HG02763 (cell line): ENCODE results near the gene YWHAB.
"Not testable (repeated sequence)": the region's sequence is repeated elsewhere in the genome, so short reads cannot be mapped to it uniquely, and the experiment has no call there.

Experiments used
- ATAC-seq: cut with Tn5 transposase; IDR thresholded peaks from one replicate; pipeline ENCODE4 v1.9.1; 2021; ENCODE audit warnings: mild to moderate bottlenecking, moderate library complexity; ENCODE audit not compliant: unreplicated experiment

Gene YWHAB

DNA sequence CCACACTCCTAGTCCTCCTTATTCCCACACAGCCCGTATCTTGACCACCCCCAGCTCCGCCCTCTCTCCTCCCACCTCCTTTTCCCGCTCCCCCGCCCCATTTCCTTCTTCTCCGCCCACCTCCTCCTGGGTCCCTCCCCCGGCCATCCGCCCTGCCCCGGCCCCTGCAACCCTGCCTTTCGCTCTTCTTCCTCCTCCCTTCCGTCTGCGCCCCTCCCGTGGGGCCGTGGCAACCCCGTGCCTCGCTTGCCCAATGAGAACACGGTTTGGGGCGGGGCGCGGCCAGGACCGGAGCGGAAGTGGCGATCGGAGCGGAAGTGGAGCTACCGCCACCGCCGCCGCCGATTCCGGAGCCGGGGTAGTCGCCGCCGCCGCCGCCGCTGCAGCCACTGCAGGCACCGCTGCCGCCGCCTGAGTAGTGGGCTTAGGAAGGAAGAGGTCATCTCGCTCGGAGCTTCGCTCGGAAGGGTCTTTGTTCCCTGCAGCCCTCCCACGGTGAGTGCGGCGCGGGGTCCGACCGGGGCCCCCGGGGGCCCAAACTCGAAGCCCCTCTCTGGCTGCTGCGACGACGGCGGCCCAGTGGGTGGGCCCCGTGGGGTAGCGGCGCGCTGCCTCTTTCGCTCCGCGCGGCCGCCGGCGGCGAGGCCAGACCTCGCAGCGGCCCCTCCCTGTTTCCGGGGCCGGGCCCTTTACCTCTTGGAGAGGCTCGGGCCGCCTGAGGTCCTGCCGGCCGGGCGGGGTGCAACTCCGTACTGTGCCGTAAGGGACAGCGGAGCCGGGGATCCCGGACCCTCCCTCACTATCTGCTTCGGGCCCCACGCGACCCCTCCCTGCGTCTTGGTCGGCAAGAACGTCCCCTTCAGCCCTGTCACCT lies at the start of gene YWHAB:
YWHAB (plus strand) TSS at position 314 of the 874 bp plus-strand sequence. CDS start 15,829 bp downstream, outside the sequence.
- peak; percentile 92 for ATAC-seq

DNA sequence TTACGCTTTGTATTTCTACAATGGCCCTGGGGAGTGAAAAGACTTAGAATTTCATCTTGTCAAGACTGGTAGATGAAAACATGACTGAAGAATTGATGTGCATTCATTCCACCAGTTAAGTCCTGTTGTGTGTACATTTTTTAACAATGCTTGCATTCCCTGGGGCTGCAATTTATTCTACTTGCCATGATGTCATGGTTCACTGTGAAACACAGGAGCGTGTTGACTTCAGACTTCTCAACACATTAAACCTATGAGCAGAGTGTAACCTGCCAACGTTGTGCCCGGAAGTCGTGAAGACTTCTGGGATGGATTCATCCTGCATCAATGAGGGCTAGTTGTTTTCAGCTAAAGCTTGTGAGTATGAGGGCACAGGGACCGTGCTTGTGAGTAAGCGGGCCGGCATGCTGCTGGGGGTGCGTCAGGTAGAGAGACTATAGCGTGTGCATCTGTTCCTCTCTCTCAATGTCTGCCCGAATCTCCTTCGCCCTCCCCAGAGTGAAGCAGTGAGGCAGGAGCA lies 48.8 kb upstream of the YWHAB start:
- no peak for ATAC-seq

DNA sequence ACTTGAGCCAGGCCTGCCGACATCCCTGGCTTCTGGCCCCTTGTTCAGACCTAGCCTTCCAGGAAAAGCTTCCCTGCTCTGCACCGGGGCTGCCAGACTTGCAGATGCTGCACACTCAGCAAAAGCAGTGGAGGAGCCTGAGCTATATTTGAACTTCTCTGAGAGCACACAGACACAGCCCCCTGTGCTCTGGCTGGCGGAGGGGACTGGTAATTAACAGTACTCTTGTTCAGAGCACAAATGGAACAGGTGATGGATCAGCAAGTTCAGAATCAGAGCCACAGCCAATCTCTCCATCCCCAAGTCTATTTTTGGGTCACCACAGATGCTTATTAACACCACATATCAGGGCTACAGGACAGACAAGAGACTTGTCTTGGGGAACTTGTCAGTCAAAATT lies 47.6 kb upstream of the YWHAB start:
- ATAC-seq, result no peak

DNA sequence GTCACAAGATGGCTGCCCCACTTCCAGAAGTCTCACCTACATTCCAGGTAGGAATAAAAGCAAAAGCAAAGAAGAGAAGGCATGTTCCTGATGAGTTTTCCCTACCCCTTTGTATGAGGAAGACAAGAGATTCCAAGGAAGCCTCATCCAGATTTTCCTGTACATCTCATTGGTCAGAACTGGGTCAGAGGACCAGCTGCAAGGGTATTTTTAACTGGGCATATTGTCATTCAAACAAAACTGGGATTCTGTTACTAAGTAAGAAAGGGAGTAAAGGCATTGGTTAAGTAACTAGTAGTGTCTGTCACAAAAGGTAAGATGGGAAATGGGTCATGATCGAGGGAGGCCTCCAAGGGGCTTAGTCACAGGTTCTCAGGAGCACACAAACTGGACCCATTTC lies 47.0 kb upstream of the YWHAB start:
- ATAC-seq, result no peak

DNA sequence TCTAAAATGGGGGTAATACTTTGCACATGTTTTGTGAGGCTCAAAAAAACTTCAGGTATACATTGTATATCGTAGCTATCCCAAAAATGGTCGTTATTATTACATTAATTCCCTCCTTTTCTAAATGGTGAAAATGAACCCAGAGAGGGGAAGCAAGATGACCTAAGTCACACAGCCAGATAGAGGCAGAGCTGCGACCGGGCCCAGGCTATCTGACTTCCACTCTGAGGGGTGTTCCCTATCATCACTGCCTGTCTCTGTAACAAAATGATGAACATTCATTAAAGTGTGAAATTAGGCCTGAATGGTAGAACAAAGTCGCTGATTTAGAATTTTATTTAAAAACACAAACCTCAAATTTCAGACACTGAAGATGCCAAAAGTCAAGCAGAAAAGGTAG lies 46.0 kb upstream of the YWHAB start:
- no peak for ATAC-seq

DNA sequence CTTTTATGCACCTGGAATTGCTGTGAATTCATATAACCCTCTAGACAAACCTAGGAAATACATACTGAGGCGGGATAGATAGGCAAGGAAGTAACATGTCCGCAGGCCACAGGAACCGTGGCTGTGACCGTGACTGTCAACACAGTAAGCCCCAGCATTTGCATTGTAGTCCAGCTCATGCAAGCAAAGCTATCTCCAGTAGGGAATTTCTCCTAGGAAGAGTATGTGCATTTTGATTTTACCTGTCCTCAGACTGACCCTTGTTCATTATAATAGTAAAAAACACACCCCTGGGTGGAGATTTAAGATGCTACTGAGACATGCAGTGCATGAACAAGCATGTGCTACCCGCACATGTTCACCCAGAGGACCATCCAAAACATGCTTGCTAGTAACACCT lies 44.7 kb upstream of the YWHAB start:
- no peak for ATAC-seq

DNA sequence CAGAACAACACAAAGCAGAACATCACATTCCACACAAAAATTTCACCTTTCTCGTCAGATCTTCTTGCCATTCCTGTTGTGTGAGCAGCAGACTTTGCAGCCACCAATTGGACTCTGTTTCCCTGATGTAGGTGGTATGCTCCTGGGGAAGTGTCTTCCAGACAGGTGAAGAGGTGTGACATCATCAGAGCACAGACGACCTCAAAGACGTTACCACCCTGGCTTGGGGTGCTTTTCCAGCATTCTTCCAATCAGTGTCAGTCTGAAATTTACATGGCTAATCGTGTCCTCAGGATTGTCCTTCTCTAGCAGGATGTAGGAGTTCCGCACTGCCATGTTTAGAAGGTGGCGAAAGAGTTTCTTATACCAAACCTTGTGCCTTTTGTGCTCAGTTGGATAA lies 43.5 kb upstream of the YWHAB start:
- no peak for ATAC-seq

DNA sequence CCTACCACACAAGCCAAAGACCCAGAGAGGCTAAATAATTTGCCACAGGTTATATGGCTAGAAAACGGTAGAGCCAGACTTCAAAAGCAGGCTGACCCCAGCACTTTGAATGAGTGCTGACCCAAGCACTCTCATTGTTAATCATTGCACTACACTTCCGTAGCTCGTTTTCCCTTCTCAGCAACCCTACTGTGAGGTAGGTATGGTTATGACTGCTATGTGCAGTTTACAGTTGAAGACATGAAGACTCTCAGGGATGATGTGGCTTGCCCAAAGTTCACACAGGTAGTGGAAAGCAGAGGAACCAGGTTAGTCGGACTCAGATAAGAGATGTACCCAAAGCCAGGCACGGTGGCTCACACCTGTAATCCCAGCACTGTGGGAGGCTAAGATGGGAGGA lies 41.6 kb upstream of the YWHAB start:
- no peak for ATAC-seq

DNA sequence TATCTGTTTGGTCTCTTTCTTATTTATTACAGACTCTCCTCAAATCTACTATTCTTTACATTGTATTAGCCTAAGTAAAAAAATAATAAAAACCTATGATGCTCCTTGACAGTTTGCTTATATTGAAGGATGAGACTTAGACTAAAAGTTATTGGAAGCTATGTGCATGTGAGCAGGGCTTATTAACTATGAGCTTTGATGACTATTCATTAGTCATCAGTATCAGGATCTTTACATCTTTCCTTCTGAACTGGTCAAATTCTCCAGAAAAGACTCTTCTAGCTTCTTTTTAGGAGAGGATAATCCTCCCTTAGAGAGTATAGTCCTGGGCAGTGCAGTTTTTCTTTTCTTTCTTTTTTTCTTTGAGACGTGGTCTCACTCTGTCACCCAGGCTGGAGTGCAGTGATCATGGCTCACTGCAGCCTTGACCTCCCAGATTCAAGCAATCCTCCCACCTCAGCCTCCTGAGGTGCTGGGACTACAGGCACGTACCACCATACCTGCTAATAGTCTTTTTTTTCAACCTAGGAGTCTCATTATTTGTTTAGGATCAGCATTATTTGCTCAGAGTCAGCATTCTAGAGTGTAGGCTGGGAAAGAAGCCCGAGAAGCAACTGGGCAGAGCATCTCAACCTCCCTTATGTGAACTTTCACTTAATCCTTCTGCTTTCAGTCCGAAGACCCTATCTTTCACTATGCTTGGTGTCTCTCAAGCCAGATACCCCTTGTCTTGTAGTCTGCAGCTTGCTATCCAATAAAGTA lies 37.1 kb upstream of the YWHAB start:
- ATAC-seq, result no peak

DNA sequence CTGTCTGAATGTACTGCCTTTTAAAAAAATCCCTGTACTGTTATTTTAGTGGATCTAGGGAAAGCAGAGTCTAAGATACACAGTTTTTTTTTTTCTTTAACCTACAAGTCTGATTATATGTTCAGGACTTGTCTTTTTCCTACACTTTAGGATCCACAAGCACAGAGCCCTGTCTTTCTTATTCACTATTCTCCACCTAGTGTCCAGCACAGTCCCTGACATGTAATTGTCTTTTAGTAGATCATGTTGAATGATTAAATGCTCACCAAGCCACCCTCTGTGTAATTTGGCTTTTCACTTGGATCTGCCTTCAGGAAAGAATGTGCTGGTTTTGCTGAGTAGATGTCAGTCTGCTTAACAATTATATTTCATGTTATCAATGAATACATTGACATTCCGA lies 35.8 kb upstream of the YWHAB start:
- no peak for ATAC-seq

DNA sequence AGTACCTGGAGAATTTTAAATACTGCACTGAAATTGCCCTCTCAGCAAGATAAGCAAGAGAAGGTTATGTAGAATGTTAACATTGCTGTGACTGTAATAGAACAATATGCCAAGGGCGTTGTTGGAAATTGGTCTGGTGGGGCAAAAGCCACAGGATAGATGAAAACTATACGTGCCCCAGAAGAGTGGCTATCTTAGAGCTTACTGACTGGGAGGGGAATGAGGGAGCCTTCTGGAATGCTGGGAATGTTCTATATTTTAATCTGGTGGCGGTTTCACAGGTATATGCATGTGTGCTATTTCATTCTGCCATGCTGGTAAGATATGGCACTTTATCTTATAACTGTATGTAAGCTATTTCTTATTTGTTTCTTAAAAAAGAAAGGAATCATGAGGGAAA lies 35.2 kb upstream of the YWHAB start:
- ATAC-seq, result no peak

DNA sequence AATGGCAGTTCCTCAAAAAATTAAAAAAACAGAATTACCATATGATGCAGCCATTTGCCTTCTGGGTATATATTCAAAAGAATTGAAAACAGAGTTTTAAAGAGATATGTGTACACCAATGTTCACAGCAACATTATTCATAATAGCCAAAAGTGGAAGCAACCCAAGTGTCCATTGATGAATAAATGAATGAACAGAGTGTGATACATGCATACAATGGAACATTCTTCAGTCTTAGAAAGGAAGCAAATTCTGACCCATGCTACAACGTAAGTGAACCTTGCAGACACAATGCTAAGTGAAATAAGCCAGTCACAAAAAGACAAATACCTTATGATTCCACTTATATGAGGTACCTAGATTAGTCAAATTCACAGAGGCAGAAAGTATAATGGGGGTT lies 34.7 kb upstream of the YWHAB start:
- ATAC-seq, result no peak

DNA sequence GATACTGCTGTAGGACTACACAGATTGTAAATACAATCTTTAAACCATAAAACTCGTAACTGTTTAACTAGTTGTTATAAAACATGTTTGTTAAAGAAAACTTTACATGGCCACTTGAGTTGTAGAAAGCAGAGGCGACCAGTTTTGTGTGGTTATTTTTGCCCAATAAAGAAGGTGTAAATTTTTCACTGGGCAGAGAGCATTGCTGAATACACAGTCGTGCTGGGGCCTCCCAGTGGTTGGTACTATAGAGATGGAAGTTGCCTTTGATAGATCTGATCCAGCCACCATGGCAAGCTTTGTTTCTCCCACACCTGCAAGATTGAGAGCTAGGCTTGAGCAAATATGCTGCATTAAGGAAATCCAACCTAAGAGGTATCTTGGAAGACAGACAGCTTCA lies 34.0 kb upstream of the YWHAB start:
- no peak for ATAC-seq

DNA sequence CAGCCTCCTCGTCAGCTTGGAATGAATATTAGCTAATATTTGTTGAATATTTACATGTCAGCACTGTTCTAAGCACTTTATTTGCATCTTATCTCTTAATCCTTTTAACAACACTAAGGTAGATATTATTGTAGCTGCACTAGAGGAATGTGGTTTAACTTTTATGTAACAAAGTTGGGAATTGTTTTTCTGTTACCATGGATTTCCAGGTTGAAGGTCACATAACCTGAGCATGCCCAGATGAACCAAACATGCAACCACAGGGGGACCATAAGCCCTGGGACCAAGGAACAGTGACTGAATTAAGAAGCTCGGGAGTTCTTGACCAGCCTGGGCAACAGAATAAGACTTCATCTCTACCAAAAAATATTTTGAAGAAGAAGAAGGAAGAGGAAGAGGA lies 29.1 kb upstream of the YWHAB start:
- ATAC-seq, result no peak

DNA sequence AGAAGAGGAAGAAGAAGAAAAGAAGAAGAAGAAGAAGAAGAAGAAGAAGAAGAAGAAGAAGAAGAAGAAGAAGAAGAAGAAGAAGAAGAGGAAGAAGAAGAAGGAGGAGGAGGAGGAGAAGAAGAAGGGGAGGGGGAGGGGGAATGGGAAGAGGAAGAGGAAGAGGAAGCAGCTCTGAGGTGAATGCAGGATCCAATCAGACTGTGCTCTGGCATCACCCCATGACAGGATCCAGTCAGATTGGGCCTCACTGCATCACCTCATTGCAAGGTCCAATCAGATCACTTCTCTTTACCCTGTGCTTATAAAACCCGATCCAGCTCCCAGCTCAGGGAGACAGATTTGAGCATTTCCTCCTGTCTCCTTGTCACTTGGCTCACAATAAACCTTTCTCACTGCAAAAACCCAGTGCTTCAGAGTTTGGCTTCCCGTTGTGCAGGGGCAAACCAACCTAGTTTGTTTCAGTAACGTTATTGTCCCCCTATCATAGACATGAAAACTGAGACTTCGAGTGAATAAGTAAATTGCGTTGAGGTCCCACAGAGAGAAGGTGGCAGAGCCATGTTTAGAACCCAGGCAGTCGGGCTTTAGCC lies 28.6 kb upstream of the YWHAB start:
- ATAC-seq, result no peak

DNA sequence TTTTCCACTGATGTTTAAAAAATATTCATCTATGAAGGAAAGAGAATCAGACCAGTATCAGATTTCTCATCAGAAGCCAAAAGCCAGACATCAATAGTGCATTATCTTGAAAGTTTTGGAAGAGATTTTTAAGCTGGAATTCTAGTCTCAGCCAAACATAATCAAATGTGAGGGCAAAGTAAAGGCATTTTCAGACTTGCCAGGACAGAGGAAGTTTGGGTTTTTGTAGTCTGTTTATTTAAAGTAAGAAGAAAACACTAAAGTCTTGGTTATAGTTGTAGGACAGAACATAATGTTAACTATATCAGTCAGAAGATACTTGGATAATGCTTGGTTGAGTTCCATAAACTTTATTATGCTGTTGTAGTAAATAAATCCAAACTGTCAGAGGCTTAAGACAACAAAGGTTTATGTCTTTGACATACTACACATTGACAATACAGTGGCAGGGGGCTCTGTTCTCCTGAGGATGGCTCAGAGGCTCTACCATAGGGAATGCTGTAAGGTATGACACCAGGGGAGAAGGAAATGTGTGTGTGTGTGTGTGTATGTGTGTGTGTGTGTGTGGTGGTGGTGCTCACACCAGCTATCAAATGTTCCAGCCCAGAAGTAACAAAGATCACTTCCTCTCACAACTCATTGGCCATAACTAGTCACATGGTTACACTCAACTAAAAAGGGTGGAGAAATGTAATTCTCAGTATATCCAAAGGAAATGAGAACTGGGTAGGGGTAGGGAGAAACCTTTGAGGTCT lies 26.7 kb upstream of the YWHAB start:
- ATAC-seq, result no peak

DNA sequence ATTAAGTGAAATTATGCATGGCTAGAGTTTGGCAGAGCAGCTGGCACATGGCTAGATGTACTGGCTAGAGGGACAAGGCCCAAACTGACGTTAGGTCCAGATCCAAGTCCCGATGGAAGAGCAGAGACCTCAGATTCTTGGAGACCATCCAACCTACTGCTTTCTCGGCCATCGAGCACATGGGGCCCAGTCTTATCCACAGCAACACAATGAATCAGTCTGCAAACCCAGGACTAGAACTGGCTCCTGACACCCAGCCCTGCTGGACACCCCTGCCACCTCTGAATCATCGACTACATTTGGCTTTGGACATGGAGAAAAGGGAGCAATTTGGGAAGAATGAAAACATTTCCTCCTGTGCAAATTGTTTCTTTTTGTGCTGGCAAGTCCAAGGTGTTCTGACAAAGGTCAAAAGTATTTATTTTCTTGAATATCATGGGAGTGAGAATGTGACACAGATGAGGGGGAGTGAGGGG lies 23.9 kb upstream of the YWHAB start:
- no peak for ATAC-seq

DNA sequence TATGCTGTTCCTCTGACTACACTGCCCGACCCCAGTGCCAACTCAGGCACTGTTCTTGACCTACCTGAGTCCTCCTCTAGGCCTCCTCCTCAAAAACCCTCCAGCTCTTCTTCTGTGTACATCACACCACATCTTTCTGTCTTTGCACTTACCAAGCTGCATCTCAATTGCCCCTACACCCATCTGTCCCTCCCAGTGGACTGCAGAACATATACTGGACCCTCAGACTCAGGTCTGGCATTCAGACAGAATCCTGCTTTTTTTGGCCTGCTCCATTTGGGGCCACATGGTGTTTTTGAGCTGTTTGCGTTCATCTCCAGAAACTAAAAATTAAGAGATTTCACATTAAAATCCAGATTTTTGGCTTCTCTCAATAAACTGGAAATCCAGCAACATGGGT lies 23.2 kb upstream of the YWHAB start:
- ATAC-seq, result no peak

DNA sequence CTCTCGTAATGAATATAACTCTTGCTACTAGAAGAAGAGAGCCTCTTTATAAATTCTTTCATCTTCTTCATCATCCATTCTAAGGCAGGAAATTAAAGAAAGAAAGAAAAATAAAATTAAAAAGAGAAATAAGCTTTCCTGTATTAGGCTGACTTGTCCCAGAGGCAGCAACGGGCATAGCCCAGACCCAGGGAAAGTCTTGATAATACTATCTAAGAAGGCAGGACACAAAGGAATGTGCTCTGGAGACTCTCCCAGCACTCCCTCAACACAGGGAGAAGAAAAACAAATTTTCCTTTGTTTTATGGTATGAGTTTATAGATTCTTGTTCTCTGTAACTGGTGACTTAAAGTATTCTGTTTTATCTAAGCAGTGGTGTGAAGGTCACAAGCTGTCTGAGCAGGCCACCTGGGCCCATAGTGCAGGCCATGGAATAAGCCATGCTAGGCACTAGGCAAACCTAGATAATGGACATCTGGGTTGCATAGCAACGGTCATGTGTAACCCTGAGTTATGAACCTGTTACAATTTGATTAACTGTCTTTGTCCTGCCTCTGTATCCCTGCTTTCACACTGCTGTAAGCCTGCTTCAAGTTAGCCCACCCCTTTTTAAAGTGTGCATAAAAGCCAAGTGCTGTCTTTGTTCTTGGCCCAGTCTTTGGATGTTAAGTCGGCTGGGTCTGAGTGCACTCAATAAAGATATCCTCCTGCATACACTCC lies 22.0 kb upstream of the YWHAB start:
- ATAC-seq, result not testable (repeated sequence)

DNA sequence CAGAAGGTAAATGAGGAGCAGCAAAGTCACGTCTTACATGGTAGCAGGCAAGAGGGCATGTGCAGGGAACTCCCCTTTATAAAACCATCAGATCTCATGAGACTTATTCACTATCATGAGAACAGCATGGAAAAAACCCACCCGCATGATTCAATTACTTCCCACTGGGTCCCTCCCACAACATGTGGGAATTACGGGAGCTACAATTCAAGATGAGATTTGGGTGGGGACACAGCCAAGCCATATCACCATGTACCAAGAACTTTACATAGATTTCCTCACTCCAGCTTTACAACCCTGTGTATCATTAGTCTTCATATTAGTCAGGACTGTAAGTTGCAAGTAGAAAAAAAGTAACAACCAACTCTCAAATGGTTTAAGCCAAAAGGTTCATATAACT lies 21.0 kb upstream of the YWHAB start:
- not testable (repeated sequence) for ATAC-seq
